ENCODE measurements around the gene S100A14.
A peak's percentile ranks its signal among the peaks of the same experiment; 100 is the strongest.

Gene S100A14

DNA sequence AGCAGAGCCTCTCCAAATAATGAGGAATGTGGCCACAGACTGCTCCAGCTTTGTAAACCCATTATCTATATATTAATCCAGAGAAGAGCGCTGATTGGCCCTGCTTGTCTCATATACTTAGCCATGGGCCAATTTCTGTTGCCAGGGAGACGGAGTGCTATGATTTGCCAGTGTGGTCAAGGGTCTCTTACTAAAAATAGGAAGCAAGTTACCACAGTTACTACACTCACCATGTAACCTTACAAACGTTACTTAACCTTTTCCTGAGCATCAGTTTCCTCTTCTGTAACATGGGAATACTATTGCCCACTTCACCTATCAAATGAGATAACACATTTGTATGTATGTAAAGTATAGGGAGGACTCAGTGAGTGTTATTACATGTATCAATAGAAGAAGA lies 42.8 kb downstream of the S100A14 start:
- no peak for TF ChIP-seq ZFX (IDR thresholded peaks at IDR 0.05)
- TF ChIP-seq, protein P1, sequence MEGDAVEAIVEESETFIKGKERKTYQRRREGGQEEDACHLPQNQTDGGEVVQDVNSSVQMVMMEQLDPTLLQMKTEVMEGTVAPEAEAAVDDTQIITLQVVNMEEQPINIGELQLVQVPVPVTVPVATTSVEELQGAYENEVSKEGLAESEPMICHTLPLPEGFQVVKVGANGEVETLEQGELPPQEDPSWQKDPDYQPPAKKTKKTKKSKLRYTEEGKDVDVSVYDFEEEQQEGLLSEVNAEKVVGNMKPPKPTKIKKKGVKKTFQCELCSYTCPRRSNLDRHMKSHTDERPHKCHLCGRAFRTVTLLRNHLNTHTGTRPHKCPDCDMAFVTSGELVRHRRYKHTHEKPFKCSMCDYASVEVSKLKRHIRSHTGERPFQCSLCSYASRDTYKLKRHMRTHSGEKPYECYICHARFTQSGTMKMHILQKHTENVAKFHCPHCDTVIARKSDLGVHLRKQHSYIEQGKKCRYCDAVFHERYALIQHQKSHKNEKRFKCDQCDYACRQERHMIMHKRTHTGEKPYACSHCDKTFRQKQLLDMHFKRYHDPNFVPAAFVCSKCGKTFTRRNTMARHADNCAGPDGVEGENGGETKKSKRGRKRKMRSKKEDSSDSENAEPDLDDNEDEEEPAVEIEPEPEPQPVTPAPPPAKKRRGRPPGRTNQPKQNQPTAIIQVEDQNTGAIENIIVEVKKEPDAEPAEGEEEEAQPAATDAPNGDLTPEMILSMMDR (conservative IDR thresholded peaks at IDR 0.05) = no peak
- H3K27ac ChIP-seq = no peak overlapping the region

DNA sequence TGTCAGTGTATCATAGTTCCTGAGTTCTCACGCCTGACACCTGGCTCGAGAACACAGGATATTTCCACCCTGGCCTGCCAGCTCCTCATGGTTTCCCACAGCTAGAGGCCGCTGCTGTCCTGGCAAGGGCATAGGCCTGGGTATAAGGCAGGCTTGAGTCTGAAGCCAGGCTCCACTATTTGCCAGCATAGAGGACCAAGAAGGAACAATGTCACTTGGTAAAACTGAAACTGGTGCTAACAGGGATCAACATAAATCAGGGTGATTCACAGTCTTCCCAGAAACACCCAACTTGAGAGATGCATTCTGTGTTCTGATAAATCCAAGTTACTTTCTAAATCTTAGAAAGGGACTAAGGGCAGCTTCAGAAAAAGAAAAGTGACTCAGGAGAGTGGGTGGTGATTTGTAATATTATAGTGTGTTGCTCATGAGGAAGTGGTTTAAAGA lies 43.5 kb downstream of the S100A14 start:
- no peak overlapping the region for H3K27ac ChIP-seq
- TF ChIP-seq, protein P1 (conservative IDR thresholded peaks at IDR 0.05) = peak; percentile 73
- no peak for TF ChIP-seq ZFX (IDR thresholded peaks at IDR 0.05)

DNA sequence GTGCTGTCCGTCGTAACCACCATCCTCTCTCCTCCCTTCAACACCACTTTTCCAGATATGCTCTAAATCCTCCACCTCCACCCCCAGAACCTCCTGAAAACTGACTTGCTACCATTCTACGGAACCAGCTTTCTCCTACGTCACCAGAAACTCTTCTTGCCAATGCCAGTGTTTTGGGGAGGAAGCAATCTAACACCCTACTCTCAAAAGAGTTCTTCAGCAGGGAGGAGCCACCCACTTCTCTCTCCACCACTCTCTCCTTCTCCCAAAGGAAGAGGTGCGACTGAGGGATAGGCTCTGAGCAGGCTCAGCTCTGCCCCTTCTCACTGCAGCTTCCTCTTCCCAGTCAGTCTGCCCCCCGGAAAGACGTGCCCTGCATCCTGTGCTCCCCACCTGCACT lies 44.4 kb downstream of the S100A14 start:
- TF ChIP-seq, protein P1 (conservative IDR thresholded peaks at IDR 0.05) = no peak
- no peak for TF ChIP-seq ZFX (IDR thresholded peaks at IDR 0.05)
- no peak overlapping the region for H3K27ac ChIP-seq

DNA sequence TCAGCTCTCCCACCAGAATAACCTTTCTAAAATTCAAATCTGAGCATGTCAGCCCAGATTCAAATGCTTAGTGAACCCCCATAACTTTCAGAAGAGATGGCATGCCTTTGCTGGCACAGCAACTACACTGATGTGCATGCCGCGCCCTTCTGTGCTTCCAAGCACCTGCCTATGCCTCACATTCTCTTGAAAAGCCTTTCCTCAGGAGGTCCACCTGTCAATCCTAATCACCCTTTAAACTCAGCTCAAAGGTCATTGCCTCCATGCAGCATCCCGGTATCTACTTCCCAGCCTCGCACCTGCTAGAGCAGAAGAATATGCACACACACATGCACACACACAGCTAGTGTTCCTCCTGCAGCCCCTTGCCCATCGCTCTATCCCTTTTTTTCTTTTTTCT lies 45.3 kb downstream of the S100A14 start:
- no peak overlapping the region for H3K27ac ChIP-seq
- no peak for TF ChIP-seq ZFX (IDR thresholded peaks at IDR 0.05)

DNA sequence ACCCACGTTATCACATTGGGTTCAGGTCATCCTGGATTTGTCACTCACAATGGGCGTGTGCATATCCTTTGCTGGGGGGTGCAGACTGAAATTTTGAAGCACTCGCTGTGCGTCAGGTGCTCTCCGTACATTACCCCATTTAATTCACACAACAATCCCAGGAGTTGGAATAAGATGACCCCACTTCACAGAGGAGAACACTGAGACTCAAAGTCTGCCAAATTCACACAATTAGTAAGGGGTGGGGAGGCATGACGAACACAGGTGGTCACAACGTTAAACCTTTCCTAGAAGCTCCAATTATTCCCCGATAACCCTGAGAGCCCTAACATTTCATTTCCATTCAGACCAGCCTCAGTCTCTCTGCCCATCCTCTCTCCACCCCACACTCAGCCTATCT lies 46.7 kb downstream of the S100A14 start:
- TF ChIP-seq, protein P1 (conservative IDR thresholded peaks at IDR 0.05) = no peak
- no peak for TF ChIP-seq ZFX (IDR thresholded peaks at IDR 0.05)
- H3K27ac ChIP-seq = no peak overlapping the region

DNA sequence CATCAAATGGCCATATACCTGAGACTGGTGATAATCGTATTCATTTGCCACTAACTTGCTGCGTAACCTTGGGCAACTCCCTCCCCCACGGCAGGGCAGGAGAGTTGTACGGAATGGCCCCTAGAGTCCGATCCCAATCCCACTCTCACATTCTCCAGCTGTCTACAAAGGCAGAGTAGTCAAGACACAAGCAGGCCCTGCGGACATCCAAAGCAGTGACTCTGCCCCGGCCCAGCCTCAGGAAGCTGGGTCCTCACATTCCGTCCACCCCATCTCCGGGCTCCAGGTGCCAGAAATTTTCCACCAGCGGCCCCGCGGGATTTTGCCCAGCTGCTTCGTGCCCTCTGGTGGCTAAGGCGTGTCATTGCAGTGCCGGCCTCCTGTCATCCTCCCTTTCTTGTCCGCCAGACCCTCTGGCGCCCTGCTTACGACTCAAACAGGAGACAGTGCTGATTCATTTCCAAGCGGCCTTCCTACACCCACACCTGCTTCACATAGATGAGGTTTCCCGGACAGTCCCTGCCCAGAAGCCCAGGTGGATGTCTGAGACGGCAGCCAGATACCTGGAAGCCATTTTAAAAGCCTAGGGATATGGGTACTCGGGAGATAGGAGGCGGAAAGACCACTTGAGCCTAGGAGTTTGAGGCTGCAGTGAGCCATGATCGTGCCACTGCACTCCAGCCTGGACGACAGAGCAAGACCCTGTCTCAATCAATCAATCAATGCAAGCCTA lies 47.6 kb downstream of the S100A14 start:
- TF ChIP-seq, protein P1 (conservative IDR thresholded peaks at IDR 0.05) = peak; percentile 98
- TF ChIP-seq ZFX (IDR thresholded peaks at IDR 0.05) = no peak

DNA sequence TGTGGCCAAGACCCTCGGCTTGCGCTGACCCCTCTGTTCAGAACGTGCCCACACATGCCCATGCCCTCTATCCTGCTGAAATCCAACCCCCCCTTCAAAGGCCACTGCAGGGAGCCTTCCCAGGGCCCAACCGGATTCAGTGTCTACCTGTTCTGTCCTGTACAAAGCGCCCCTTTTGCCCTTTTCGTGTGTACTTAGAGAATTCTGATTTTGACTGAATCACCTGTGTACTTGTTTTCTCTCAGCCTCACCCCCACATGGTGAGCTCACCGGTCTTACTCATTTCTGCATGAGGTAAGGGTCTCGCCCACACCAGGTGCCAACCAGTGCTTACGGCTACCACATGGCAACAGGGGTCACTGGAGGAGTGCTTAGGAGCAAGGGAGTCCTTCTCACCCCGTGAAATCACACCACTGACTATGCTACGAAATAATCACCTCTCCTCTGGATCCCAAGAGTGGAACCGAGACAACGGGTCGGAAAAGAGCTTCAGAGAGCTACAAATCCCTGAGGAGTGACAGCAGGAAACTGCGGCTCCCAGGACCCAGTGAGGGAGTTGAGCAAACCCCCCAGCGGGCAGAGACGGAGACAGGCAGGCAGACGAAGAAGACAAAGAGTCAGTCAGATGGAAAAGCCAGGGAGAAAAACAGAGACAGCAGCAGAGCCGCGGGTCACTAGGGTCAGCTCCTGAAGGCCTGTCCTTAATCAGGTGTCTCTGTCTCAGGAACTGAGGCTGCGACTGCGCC lies 48.3 kb downstream of the S100A14 start:
- H3K27ac ChIP-seq = no peak overlapping the region
- TF ChIP-seq ZFX (IDR thresholded peaks at IDR 0.05) = no peak

More for the DNA sequence above, 47.6 kb downstream of the S100A14 start:
- peak overlapping the region; percentile 12; the same call in 1 of the 2 replicates for H3K27ac ChIP-seq

Measured in C4-2B (cell line).